Measurements from ENCODE around the gene MRPL49.
"Not testable (repeated sequence)": the region's sequence is repeated elsewhere in the genome, so short reads cannot be mapped to it uniquely, and the experiment has no call there.

MRPL49 gene

GRCh38 chr11:65148657-65149056, 26.5 kb downstream of the MRPL49 start:
- H3K36me3 ChIP-seq (replicated peaks; ENCODE audit: low read depth, low read length), result no peaks in the 10 kb centered on the region
- no peak overlapping the region for H2AFZ ChIP-seq (ENCODE audit: low read depth, low read length)
- no peak overlapping the region for H3K4me3 ChIP-seq (ENCODE audit: low read length)
- H4K20me1 ChIP-seq (ENCODE audit: insufficient read depth, low read length), result no peaks in the 10 kb centered on the region
- no peaks in the 10 kb centered on the region for H3K9me3 ChIP-seq (ENCODE audit: insufficient read depth, low read length)
- no peaks in the 10 kb centered on the region for H3K27me3 ChIP-seq (ENCODE audit: low read depth, low read length)
- no peak overlapping the region for H3K4me2 ChIP-seq (ENCODE audit: low read length)
- no peak overlapping the region for H3K9ac ChIP-seq (ENCODE audit: low read length)
- H3K79me2 ChIP-seq (ENCODE audit: low read length), result no peaks in the 10 kb centered on the region
- peaks cover 29% of the 10 kb centered on the region for H3K4me1 ChIP-seq (ENCODE audit: low read length)
- H3K27ac ChIP-seq (ENCODE audit: low read length), result no peak overlapping the region
- no peak for TF ChIP-seq EZH2phosphoT487 (IDR thresholded peaks at IDR 0.05; ENCODE audit: low read depth)
- TF ChIP-seq, protein P1, sequence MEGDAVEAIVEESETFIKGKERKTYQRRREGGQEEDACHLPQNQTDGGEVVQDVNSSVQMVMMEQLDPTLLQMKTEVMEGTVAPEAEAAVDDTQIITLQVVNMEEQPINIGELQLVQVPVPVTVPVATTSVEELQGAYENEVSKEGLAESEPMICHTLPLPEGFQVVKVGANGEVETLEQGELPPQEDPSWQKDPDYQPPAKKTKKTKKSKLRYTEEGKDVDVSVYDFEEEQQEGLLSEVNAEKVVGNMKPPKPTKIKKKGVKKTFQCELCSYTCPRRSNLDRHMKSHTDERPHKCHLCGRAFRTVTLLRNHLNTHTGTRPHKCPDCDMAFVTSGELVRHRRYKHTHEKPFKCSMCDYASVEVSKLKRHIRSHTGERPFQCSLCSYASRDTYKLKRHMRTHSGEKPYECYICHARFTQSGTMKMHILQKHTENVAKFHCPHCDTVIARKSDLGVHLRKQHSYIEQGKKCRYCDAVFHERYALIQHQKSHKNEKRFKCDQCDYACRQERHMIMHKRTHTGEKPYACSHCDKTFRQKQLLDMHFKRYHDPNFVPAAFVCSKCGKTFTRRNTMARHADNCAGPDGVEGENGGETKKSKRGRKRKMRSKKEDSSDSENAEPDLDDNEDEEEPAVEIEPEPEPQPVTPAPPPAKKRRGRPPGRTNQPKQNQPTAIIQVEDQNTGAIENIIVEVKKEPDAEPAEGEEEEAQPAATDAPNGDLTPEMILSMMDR (IDR thresholded peaks at IDR 0.05; ENCODE audit: low read depth, low read length), result no peak

- not testable (repeated sequence) for H3K9ac ChIP-seq (ENCODE audit: low read length); H4K20me1 ChIP-seq (ENCODE audit: insufficient read depth, low read length); H3K9me3 ChIP-seq (ENCODE audit: insufficient read depth, low read length); H2AFZ ChIP-seq (ENCODE audit: low read depth, low read length); H3K4me3 ChIP-seq (ENCODE audit: low read length); H3K36me3 ChIP-seq (replicated peaks; ENCODE audit: low read depth, low read length); H3K27ac ChIP-seq (ENCODE audit: low read length); H3K79me2 ChIP-seq (ENCODE audit: low read length); H3K4me2 ChIP-seq (ENCODE audit: low read length); H3K27me3 ChIP-seq (ENCODE audit: low read depth, low read length)
- peaks cover 29% of the 10 kb centered on the region for H3K4me1 ChIP-seq (ENCODE audit: low read length)
Measured at GRCh38 chr11:65150131-65150508, 28.0 kb downstream of the MRPL49 start.

- no peaks in the 10 kb centered on the region for H3K9me3 ChIP-seq (ENCODE audit: insufficient read depth, low read length)
- no peak overlapping the region for H3K27ac ChIP-seq (ENCODE audit: low read length)
- no peaks in the 10 kb centered on the region for H3K36me3 ChIP-seq (replicated peaks; ENCODE audit: low read depth, low read length)
- peak overlapping the region; percentile 23; the same call in 1 of the 2 replicates for H2AFZ ChIP-seq (ENCODE audit: low read depth, low read length)
- peak overlapping the region; percentile 20; the same call in 1 of the 2 replicates for H3K4me2 ChIP-seq (ENCODE audit: low read length)
- TF ChIP-seq EZH2phosphoT487 (IDR thresholded peaks at IDR 0.05; ENCODE audit: low read depth), result no peak
- TF ChIP-seq, protein P1 (IDR thresholded peaks at IDR 0.05; ENCODE audit: low read depth, low read length), result no peak
- H3K9ac ChIP-seq (ENCODE audit: low read length), result no peak overlapping the region
- H3K4me3 ChIP-seq (ENCODE audit: low read length), result no peak overlapping the region
- no peaks in the 10 kb centered on the region for H4K20me1 ChIP-seq (ENCODE audit: insufficient read depth, low read length)
- H3K79me2 ChIP-seq (ENCODE audit: low read length), result no peaks in the 10 kb centered on the region
- no peaks in the 10 kb centered on the region for H3K27me3 ChIP-seq (ENCODE audit: low read depth, low read length)
- peaks cover 29% of the 10 kb centered on the region for H3K4me1 ChIP-seq (ENCODE audit: low read length)
Measured at GRCh38 chr11:65150509-65151299, 28.6 kb downstream of the MRPL49 start.

DNA sequence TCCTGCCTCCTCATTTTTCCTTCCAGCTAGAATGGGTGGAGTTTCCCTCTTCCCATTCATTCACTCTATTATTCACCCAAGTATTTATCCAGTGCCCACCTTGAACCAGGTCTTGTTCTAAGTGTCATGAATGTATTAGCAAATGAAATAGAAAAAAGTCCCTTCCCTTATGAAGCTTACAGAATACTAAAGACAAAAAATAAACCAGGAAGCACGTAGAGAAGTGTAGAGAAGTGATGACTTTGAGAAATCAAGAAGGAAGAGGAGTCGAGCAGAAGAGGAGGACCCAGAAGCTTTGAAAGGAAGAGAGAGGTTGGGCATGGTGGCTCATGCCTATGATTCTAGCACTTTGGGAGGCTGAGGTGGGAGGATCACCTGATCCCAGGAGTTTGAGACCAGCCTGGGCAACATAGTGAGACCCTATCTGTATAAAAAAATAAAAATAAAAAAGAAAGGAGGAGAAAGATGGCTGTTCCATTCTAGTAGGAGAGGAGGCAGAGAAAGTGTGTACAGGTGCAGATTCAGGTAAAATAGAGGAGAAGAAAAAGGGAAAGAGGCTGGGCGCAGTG, 29.3 kb downstream of the MRPL49 start:
- Histone ChIP-seq H3K4me3 (ENCODE audit: low read length) (no peak overlapping the region), H4K20me1 (ENCODE audit: insufficient read depth, low read length) (no peaks in the 10 kb centered on the region), H2AFZ (ENCODE audit: low read depth, low read length) (no peak overlapping the region), H3K27ac (ENCODE audit: low read length) (no peak overlapping the region), H3K27me3 (ENCODE audit: low read depth, low read length) (no peaks in the 10 kb centered on the region), H3K36me3 (replicated peaks; ENCODE audit: low read depth, low read length) (no peaks in the 10 kb centered on the region), H3K9me3 (ENCODE audit: insufficient read depth, low read length) (no peaks in the 10 kb centered on the region), H3K9ac (ENCODE audit: low read length) (no peak overlapping the region), H3K4me2 (ENCODE audit: low read length) (no peak overlapping the region), H3K4me1 (ENCODE audit: low read length) (peaks cover 25% of the 10 kb centered on the region), H3K79me2 (ENCODE audit: low read length) (no peaks in the 10 kb centered on the region)
- TF ChIP-seq EZH2phosphoT487 (IDR thresholded peaks at IDR 0.05; ENCODE audit: low read depth), result no peak

- H3K4me2 ChIP-seq (ENCODE audit: low read length), result peak overlapping the region; percentile 31
- H2AFZ ChIP-seq (ENCODE audit: low read depth, low read length), result 0 out of 2 replicates have a peak overlapping the region, but pooled peaks have one; percentile 2
- H3K4me1 ChIP-seq (ENCODE audit: low read length), result peaks cover 21% of the 10 kb centered on the region
Measured at GRCh38 chr11:65152122-65152521, 30.0 kb downstream of the MRPL49 start.

More at GRCh38 chr11:65152122-65152521, 30.0 kb downstream of the MRPL49 start:
- H4K20me1 ChIP-seq (ENCODE audit: insufficient read depth, low read length), result no peaks in the 10 kb centered on the region
- TF ChIP-seq, protein P1 (IDR thresholded peaks at IDR 0.05; ENCODE audit: low read depth, low read length), result no peak
- no peak for TF ChIP-seq EZH2phosphoT487 (IDR thresholded peaks at IDR 0.05; ENCODE audit: low read depth)
- no peak overlapping the region for H3K9ac ChIP-seq (ENCODE audit: low read length)
- no peaks in the 10 kb centered on the region for H3K27me3 ChIP-seq (ENCODE audit: low read depth, low read length)
- no peaks in the 10 kb centered on the region for H3K36me3 ChIP-seq (replicated peaks; ENCODE audit: low read depth, low read length)
- no peaks in the 10 kb centered on the region for H3K9me3 ChIP-seq (ENCODE audit: insufficient read depth, low read length)
- no peak overlapping the region for H3K27ac ChIP-seq (ENCODE audit: low read length)
- H3K79me2 ChIP-seq (ENCODE audit: low read length), result no peaks in the 10 kb centered on the region
- H3K4me3 ChIP-seq (ENCODE audit: low read length), result no peak overlapping the region

Measured in OCI-LY3 (cell line).